ENCODE results near the gene PIM2. TPM values are rescaled to one million over a fixed set of nuclear protein-coding genes. Genes with fewer than 3 reads are reported as not detected.

PIM2 gene
- total and polyA plus RNA-seq, 9 of the 15 experiments (the other 6 are each of a cell fraction or from before 2014, with no cell fraction given): 67.6 to 191 (median 108) TPM

GRCh38 chrX:48961585-48962091 is 42.8 kb upstream of the PIM2 start (continued):
- TF ChIP-seq, protein P1, sequence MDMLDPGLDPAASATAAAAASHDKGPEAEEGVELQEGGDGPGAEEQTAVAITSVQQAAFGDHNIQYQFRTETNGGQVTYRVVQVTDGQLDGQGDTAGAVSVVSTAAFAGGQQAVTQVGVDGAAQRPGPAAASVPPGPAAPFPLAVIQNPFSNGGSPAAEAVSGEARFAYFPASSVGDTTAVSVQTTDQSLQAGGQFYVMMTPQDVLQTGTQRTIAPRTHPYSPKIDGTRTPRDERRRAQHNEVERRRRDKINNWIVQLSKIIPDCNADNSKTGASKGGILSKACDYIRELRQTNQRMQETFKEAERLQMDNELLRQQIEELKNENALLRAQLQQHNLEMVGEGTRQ (CRISPR knock-in tag; IDR thresholded peaks at IDR 0.05): no peak
- no peak for TF ChIP-seq ZNF444 (CRISPR knock-in tag; IDR thresholded peaks at IDR 0.05)
- TF ChIP-seq PRDM10 (IDR thresholded peaks at IDR 0.05; ENCODE audit: partially characterized antibody): peak; percentile 60
- TF ChIP-seq ZBTB49 (CRISPR knock-in tag; IDR thresholded peaks at IDR 0.05; ENCODE audit: borderline replicate concordance): no peak
- no peak for TF ChIP-seq PTRF (tag; IDR thresholded peaks at IDR 0.05)
- TF ChIP-seq MTA2 (IDR thresholded peaks at IDR 0.05; ENCODE audit: low read depth): peak; percentile 75
- no peak for TF ChIP-seq ETS1 (conservative IDR thresholded peaks at IDR 0.05; ENCODE audit: control insufficient read depth, low read depth, low read length)
- TF ChIP-seq TBP (optimal IDR thresholded peaks at IDR 0.05; ENCODE audit: low read depth, low read length): peak; percentile 27
- TF ChIP-seq THAP7 (CRISPR knock-in tag; IDR thresholded peaks at IDR 0.05): no peak
- TF ChIP-seq, protein P2, sequence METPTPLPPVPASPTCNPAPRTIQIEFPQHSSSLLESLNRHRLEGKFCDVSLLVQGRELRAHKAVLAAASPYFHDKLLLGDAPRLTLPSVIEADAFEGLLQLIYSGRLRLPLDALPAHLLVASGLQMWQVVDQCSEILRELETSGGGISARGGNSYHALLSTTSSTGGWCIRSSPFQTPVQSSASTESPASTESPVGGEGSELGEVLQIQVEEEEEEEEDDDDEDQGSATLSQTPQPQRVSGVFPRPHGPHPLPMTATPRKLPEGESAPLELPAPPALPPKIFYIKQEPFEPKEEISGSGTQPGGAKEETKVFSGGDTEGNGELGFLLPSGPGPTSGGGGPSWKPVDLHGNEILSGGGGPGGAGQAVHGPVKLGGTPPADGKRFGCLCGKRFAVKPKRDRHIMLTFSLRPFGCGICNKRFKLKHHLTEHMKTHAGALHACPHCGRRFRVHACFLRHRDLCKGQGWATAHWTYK (CRISPR knock-in tag; IDR thresholded peaks at IDR 0.05): no peak
- TF ChIP-seq EWSR1 (IDR thresholded peaks at IDR 0.05; ENCODE audit: borderline replicate concordance, low read depth, partially characterized antibody): no peak
- no peak for TF ChIP-seq ZNF408 (CRISPR knock-in tag; IDR thresholded peaks at IDR 0.05; ENCODE audit: low read depth)
- no peak for TF ChIP-seq TSHZ1 (CRISPR knock-in tag; IDR thresholded peaks at IDR 0.05)

All from K562 (cell line).